ENCODE data around the gene MPPED1.

The MPPED1 gene

GRCh38 chr22:43464809-43465208 lies 53.0 kb downstream of the MPPED1 start:
- H3K27me3 ChIP-seq (ENCODE audit: low read depth, low read length), result no peaks in the 10 kb centered on the region
- H3K4me3 ChIP-seq (ENCODE audit: low read depth in 1 of 2, low read length in 2 of 2), result no peak overlapping the region
- H3K27ac ChIP-seq (ENCODE audit: low read length), result no peak overlapping the region
- no peaks in the 10 kb centered on the region for H3K4me1 ChIP-seq (ENCODE audit: control insufficient read depth in 1 of 2, insufficient read depth in 2 of 2, low read length in 2 of 2)
- H3K36me3 ChIP-seq (ENCODE audit: control insufficient read depth in 1 of 2, insufficient read depth in 2 of 2, low read length in 2 of 2), result no peaks in the 10 kb centered on the region
- peaks cover 5 to 16% of the 10 kb centered on the region in 2 donors for H3K9me3 ChIP-seq (ENCODE audit: control insufficient read depth in 1 of 2, low read length in 2 of 2)

GRCh38 chr22:43465291-43466015 lies 53.6 kb downstream of the MPPED1 start:
- Histone ChIP-seq H3K4me1 (ENCODE audit: control insufficient read depth in 1 of 2, insufficient read depth in 2 of 2, low read length in 2 of 2) (no peaks in the 10 kb centered on the region), H3K27ac (ENCODE audit: low read length) (no peak overlapping the region), H3K36me3 (ENCODE audit: control insufficient read depth in 1 of 2, insufficient read depth in 2 of 2, low read length in 2 of 2) (no peaks in the 10 kb centered on the region), H3K9me3 (ENCODE audit: control insufficient read depth in 1 of 2, low read length in 2 of 2) (peaks cover 5 to 14% of the 10 kb centered on the region in 2 donors), H3K4me3 (ENCODE audit: low read depth in 1 of 2, low read length in 2 of 2) (no peak overlapping the region), H3K27me3 (ENCODE audit: low read depth, low read length) (no peaks in the 10 kb centered on the region)

- Histone ChIP-seq H3K4me3 (ENCODE audit: low read depth in 1 of 2, low read length in 2 of 2) (no peak overlapping the region), H3K36me3 (ENCODE audit: control insufficient read depth in 1 of 2, insufficient read depth in 2 of 2, low read length in 2 of 2) (no peaks in the 10 kb centered on the region), H3K27ac (ENCODE audit: low read length) (no peak overlapping the region), H3K27me3 (ENCODE audit: low read depth, low read length) (no peaks in the 10 kb centered on the region), H3K9me3 (ENCODE audit: control insufficient read depth in 1 of 2, low read length in 2 of 2) (peaks cover 5 to 9% of the 10 kb centered on the region in 2 donors), H3K4me1 (ENCODE audit: control insufficient read depth in 1 of 2, insufficient read depth in 2 of 2, low read length in 2 of 2) (no peaks in the 10 kb centered on the region)
These were observed 54.9 kb downstream of the MPPED1 start for GRCh38 chr22:43466710-43467109.

GRCh38 chr22:43467216-43467940 lies 55.6 kb downstream of the MPPED1 start:
- H3K4me3 ChIP-seq (ENCODE audit: low read depth in 1 of 2, low read length in 2 of 2), result no peak overlapping the region
- H3K27me3 ChIP-seq (ENCODE audit: low read depth, low read length), result no peaks in the 10 kb centered on the region
- no peak overlapping the region for H3K27ac ChIP-seq (ENCODE audit: low read length)
- no peaks in the 10 kb centered on the region for H3K4me1 ChIP-seq (ENCODE audit: control insufficient read depth in 1 of 2, insufficient read depth in 2 of 2, low read length in 2 of 2)
- H3K36me3 ChIP-seq (ENCODE audit: control insufficient read depth in 1 of 2, insufficient read depth in 2 of 2, low read length in 2 of 2), result no peaks in the 10 kb centered on the region
- H3K9me3 ChIP-seq (ENCODE audit: control insufficient read depth in 1 of 2, low read length in 2 of 2), result peaks cover 5% of the 10 kb centered on the region in 2 donors

- no peaks in the 10 kb centered on the region for H3K27me3 ChIP-seq (ENCODE audit: low read depth, low read length)
- no peaks in the 10 kb centered on the region for H3K9me3 ChIP-seq (ENCODE audit: control insufficient read depth in 1 of 2, low read length in 2 of 2)
- H3K36me3 ChIP-seq (ENCODE audit: control insufficient read depth in 1 of 2, insufficient read depth in 2 of 2, low read length in 2 of 2), result no peaks in the 10 kb centered on the region
- no peak overlapping the region for H3K4me3 ChIP-seq (ENCODE audit: low read depth in 1 of 2, low read length in 2 of 2)
- H3K27ac ChIP-seq (ENCODE audit: low read length), result no peak overlapping the region
- no peaks in the 10 kb centered on the region for H3K4me1 ChIP-seq (ENCODE audit: control insufficient read depth in 1 of 2, insufficient read depth in 2 of 2, low read length in 2 of 2)
These were observed 58.4 kb downstream of the MPPED1 start for GRCh38 chr22:43470253-43470652.

- H3K36me3 ChIP-seq (ENCODE audit: control insufficient read depth in 1 of 2, insufficient read depth in 2 of 2, low read length in 2 of 2), result no peaks in the 10 kb centered on the region
- no peaks in the 10 kb centered on the region for H3K9me3 ChIP-seq (ENCODE audit: control insufficient read depth in 1 of 2, low read length in 2 of 2)
- no peak overlapping the region for H3K27ac ChIP-seq (ENCODE audit: low read length)
- H3K4me3 ChIP-seq (ENCODE audit: low read depth in 1 of 2, low read length in 2 of 2), result no peak overlapping the region
- no peaks in the 10 kb centered on the region for H3K4me1 ChIP-seq (ENCODE audit: control insufficient read depth in 1 of 2, insufficient read depth in 2 of 2, low read length in 2 of 2)
- H3K27me3 ChIP-seq (ENCODE audit: low read depth, low read length), result no peaks in the 10 kb centered on the region
These were observed 59.2 kb downstream of the MPPED1 start for GRCh38 chr22:43470941-43471585.

GRCh38 chr22:43471606-43472135 lies 59.9 kb downstream of the MPPED1 start:
- H3K36me3 ChIP-seq (ENCODE audit: control insufficient read depth in 1 of 2, insufficient read depth in 2 of 2, low read length in 2 of 2), result no peaks in the 10 kb centered on the region
- H3K9me3 ChIP-seq (ENCODE audit: control insufficient read depth in 1 of 2, low read length in 2 of 2), result no peaks in the 10 kb centered on the region
- no peak overlapping the region for H3K4me3 ChIP-seq (ENCODE audit: low read depth in 1 of 2, low read length in 2 of 2)
- H3K27ac ChIP-seq (ENCODE audit: low read length), result no peak overlapping the region
- H3K4me1 ChIP-seq (ENCODE audit: control insufficient read depth in 1 of 2, insufficient read depth in 2 of 2, low read length in 2 of 2), result no peaks in the 10 kb centered on the region
- no peaks in the 10 kb centered on the region for H3K27me3 ChIP-seq (ENCODE audit: low read depth, low read length)

GRCh38 chr22:43473031-43473430 lies 61.2 kb downstream of the MPPED1 start:
- Histone ChIP-seq H3K27me3 (ENCODE audit: low read depth, low read length) (no peaks in the 10 kb centered on the region), H3K9me3 (ENCODE audit: control insufficient read depth in 1 of 2, low read length in 2 of 2) (no peaks in the 10 kb centered on the region), H3K27ac (ENCODE audit: low read length) (no peak overlapping the region), H3K4me1 (ENCODE audit: control insufficient read depth in 1 of 2, insufficient read depth in 2 of 2, low read length in 2 of 2) (no peaks in the 10 kb centered on the region), H3K4me3 (ENCODE audit: low read depth in 1 of 2, low read length in 2 of 2) (no peak overlapping the region), H3K36me3 (ENCODE audit: control insufficient read depth in 1 of 2, insufficient read depth in 2 of 2, low read length in 2 of 2) (no peaks in the 10 kb centered on the region)

GRCh38 chr22:43473441-43473840 lies 61.6 kb downstream of the MPPED1 start:
- H3K27ac ChIP-seq (ENCODE audit: low read length), result no peak overlapping the region
- no peaks in the 10 kb centered on the region for H3K36me3 ChIP-seq (ENCODE audit: control insufficient read depth in 1 of 2, insufficient read depth in 2 of 2, low read length in 2 of 2)
- H3K27me3 ChIP-seq (ENCODE audit: low read depth, low read length), result no peaks in the 10 kb centered on the region
- no peaks in the 10 kb centered on the region for H3K9me3 ChIP-seq (ENCODE audit: control insufficient read depth in 1 of 2, low read length in 2 of 2)
- no peaks in the 10 kb centered on the region for H3K4me1 ChIP-seq (ENCODE audit: control insufficient read depth in 1 of 2, insufficient read depth in 2 of 2, low read length in 2 of 2)
- no peak overlapping the region for H3K4me3 ChIP-seq (ENCODE audit: low read depth in 1 of 2, low read length in 2 of 2)

- H3K4me3 ChIP-seq (ENCODE audit: low read depth in 1 of 2, low read length in 2 of 2), result no peak overlapping the region
- H3K27me3 ChIP-seq (ENCODE audit: low read depth, low read length), result no peaks in the 10 kb centered on the region
- H3K36me3 ChIP-seq (ENCODE audit: control insufficient read depth in 1 of 2, insufficient read depth in 2 of 2, low read length in 2 of 2), result no peaks in the 10 kb centered on the region
- no peaks in the 10 kb centered on the region for H3K9me3 ChIP-seq (ENCODE audit: control insufficient read depth in 1 of 2, low read length in 2 of 2)
- no peak overlapping the region for H3K27ac ChIP-seq (ENCODE audit: low read length)
- H3K4me1 ChIP-seq (ENCODE audit: control insufficient read depth in 1 of 2, insufficient read depth in 2 of 2, low read length in 2 of 2), result no peaks in the 10 kb centered on the region
These were observed 62.6 kb downstream of the MPPED1 start for GRCh38 chr22:43474161-43475101.
